IMR-90 (cell line): Measurements from ENCODE around the gene DDAH2. TPM values are rescaled to one million over a fixed set of nuclear protein-coding genes. Genes with fewer than 3 reads are reported as not detected.

Experiments used
- ATAC-seq: fragments of 200-7000 bp; cut with Tn5 transposase; 2 replicates; pipeline ENCODE4 v1.9.1; 2020; ENCODE audit warnings: low read depth, mild to moderate bottlenecking, moderate library complexity
- BruUV-seq: library from RNA; stranded (reverse); fragments of 400-500 nt; replicated peaks from 2 replicates; lab custom pipeline; 2021; lab: Mats Ljungman, UMichigan
- CTCF ChIA-PET: fragments of 300-600 bp; formaldehyde crosslinking; extraction: SDS; loops from one replicate; lab custom pipeline; 2021; ENCODE audit warnings: antibody characterized with exemption; lab: Yijun Ruan, JAX
- POLR2A ChIA-PET: fragments of 300-600 bp; sonication (Branson Sonifier 250); formaldehyde crosslinking; loops from one replicate; lab custom pipeline; 2022; ENCODE audit warnings: antibody characterized with exemption; ENCODE audit not compliant: unreplicated experiment; lab: Charles Lee
- DNase-seq: peaks from one replicate; pipeline ENCODE4 v3.0.0; 2013
- H2AFZ ChIP-seq: replicated peaks from 2 replicates; pipeline ENCODE3; 2013; ENCODE audit warnings: low read length, mild to moderate bottlenecking; ENCODE audit not compliant: poor library complexity
- H2AK5ac ChIP-seq: 2 replicates; pipeline ENCODE4 v1.6.1; 2013; ENCODE audit warnings: low read depth, low read length, inconsistent platforms
- H2AK9ac ChIP-seq: replicated peaks from 2 replicates; pipeline ENCODE3; 2013; ENCODE audit warnings: mild to moderate bottlenecking, low read depth, low read length, moderate library complexity; ENCODE audit not compliant: poor library complexity
- H2BK120ac ChIP-seq: 2 replicates; pipeline ENCODE4 v1.6.1; 2013; ENCODE audit warnings: low read depth, low read length, inconsistent platforms
- H2BK15ac ChIP-seq: 3 replicates; pipeline ENCODE4 v1.6.1; 2013; ENCODE audit warnings: low read depth, low read length, inconsistent platforms
- H2BK20ac ChIP-seq: 2 replicates; pipeline ENCODE4 v1.6.1; 2013; ENCODE audit warnings: low read depth, mild to moderate bottlenecking, inconsistent platforms, low read length, moderate library complexity
- H2BK5ac ChIP-seq: 2 replicates; pipeline ENCODE4 v1.6.1; 2013; ENCODE audit warnings: mild to moderate bottlenecking, low read depth, low read length, inconsistent platforms; ENCODE audit not compliant: poor library complexity, severe bottlenecking
- H3K14ac ChIP-seq: replicated peaks from 2 replicates; pipeline ENCODE4 v1.6.1; 2013; ENCODE audit warnings: low read depth, low read length, inconsistent platforms
- H3K18ac ChIP-seq: 2 replicates; pipeline ENCODE4 v1.6.1; 2013; ENCODE audit warnings: low read depth, low read length, control low read depth
- H3K23ac ChIP-seq: 2 replicates; pipeline ENCODE4 v1.6.1; 2013; ENCODE audit warnings: low read depth, low read length, inconsistent platforms
- H3K27ac ChIP-seq: 2 replicates; pipeline ENCODE4 v1.5.1; 2013; ENCODE audit warnings: mild to moderate bottlenecking, control low read depth, low read length; ENCODE audit not compliant: insufficient read depth
- H3K27me3 ChIP-seq: 2 replicates; pipeline ENCODE4 v1.6.1; 2013; ENCODE audit warnings: low read length; ENCODE audit not compliant: control insufficient read depth, insufficient read depth
- H3K36me3 ChIP-seq: 2 replicates; pipeline ENCODE4 v1.6.1; 2013; ENCODE audit warnings: low read length, mixed read lengths; ENCODE audit not compliant: control insufficient read depth, insufficient read depth
- H3K4ac ChIP-seq: 2 replicates; pipeline ENCODE4 v1.6.1; 2013; ENCODE audit warnings: low read depth, low read length, inconsistent platforms
- H3K4me1 ChIP-seq: 2 replicates; pipeline ENCODE4 v1.6.1; 2013; ENCODE audit warnings: low read length, mixed read lengths; ENCODE audit not compliant: control insufficient read depth, insufficient read depth
- H3K4me2 ChIP-seq: 2 replicates; pipeline ENCODE4 v1.6.1; 2013; ENCODE audit warnings: low read depth, mild to moderate bottlenecking, control low read depth, low read length, moderate library complexity
- H3K4me3 ChIP-seq: 2 replicates; pipeline ENCODE4 v1.5.1; 2013; ENCODE audit warnings: low read depth, mild to moderate bottlenecking, control low read depth, low read length, moderate library complexity; ENCODE audit not compliant: insufficient read depth
- H3K56ac ChIP-seq: 2 replicates; pipeline ENCODE4 v1.6.1; 2013; ENCODE audit warnings: low read length, inconsistent platforms; ENCODE audit not compliant: insufficient read depth; ENCODE audit errors: extremely low read depth
- H3K79me1 ChIP-seq, 2 experiments: 2 replicates each; pipeline ENCODE4 v1.6.1; 2013; ENCODE audit warnings: low read length in 2 of 2, inconsistent platforms in 1 of 2, low read depth in 1 of 2
- H3K9ac ChIP-seq: 2 replicates; pipeline ENCODE4 v1.6.1; 2013; ENCODE audit warnings: low read depth, low read length, control low read depth
- H3K9me1 ChIP-seq: 2 replicates; pipeline ENCODE4 v1.6.1; 2013; ENCODE audit warnings: low read length, inconsistent platforms; ENCODE audit not compliant: insufficient read depth
- H3K9me3 ChIP-seq: 2 replicates; pipeline ENCODE4 v1.6.1; 2013; ENCODE audit warnings: low read length; ENCODE audit not compliant: control insufficient read depth, insufficient read depth
- H4K20me1 ChIP-seq: 2 replicates; pipeline ENCODE4 v1.6.1; 2013; ENCODE audit warnings: low read length, inconsistent platforms; ENCODE audit not compliant: insufficient read depth
- H4K5ac ChIP-seq: 2 replicates; pipeline ENCODE4 v1.6.1; 2013; ENCODE audit warnings: mild to moderate bottlenecking, low read depth, low read length, control low read depth
- H4K8ac ChIP-seq, 2 experiments: 2 replicates each; pipeline ENCODE4 v1.6.1; 2013; ENCODE audit warnings: low read depth in 2 of 2, low read length in 2 of 2, control low read depth in 1 of 2, inconsistent platforms in 1 of 2
- H4K91ac ChIP-seq: 2 replicates; pipeline ENCODE4 v1.6.1; 2013; ENCODE audit warnings: low read depth, low read length, inconsistent platforms; ENCODE audit not compliant: insufficient read depth
- CEBPB ChIP-seq: IDR thresholded peaks from 2 replicates; pipeline ENCODE4 v1.6.1; 2012; ENCODE audit warnings: low read depth, low read length, improper control_type of control experiment
- FOS ChIP-seq: fragments of 150-350 bp; IDR thresholded peaks from 2 replicates; pipeline ENCODE4 v1.6.1; 2016; ENCODE audit warnings: low read depth, low read length
- MAZ ChIP-seq: IDR thresholded peaks from 2 replicates; pipeline ENCODE4 v1.6.1; 2012; ENCODE audit warnings: low read depth, mild to moderate bottlenecking, low read length, improper control_type of control experiment, moderate library complexity, borderline replicate concordance
- MXI1 ChIP-seq: IDR thresholded peaks from 2 replicates; pipeline ENCODE4 v1.6.1; 2012; ENCODE audit warnings: low read depth, mild to moderate bottlenecking, low read length, moderate library complexity, borderline replicate concordance
- NFE2L2 ChIP-seq: fragments of 150-350 bp; IDR thresholded peaks from 2 replicates; pipeline ENCODE4 v1.6.1; 2016; ENCODE audit warnings: low read depth, mild to moderate bottlenecking, low read length
- POLR2A ChIP-seq: IDR thresholded peaks from 2 replicates; pipeline ENCODE4 v1.6.1; 2012; ENCODE audit warnings: mild to moderate bottlenecking, low read depth, low read length
- RAD21 ChIP-seq: IDR thresholded peaks from 2 replicates; pipeline ENCODE4 v1.6.1; 2012; ENCODE audit warnings: low read length, improper control_type of control experiment
- SMC3 ChIP-seq: fragments of 150-350 bp; IDR thresholded peaks from 2 replicates; pipeline ENCODE4 v1.6.1; 2016; ENCODE audit warnings: low read depth, mild to moderate bottlenecking, antibody characterized with exemption, low read length, moderate library complexity
- WGBS, 2 experiments: methylation state at CpG; one replicate each; pipeline versions ENCODE4 v1.1.5 to v1.1.7; 2013; ENCODE audit warnings: missing lambda C conversion rate in 2 of 2; ENCODE audit not compliant: insufficient read length in 1 of 2; ENCODE audit errors: extremely low coverage in 2 of 2; 5-methylcytosine and 5-hydroxymethylcytosine counted together
- dilution Hi-C: fragments of 300-500 bp; cut with HindIII; formaldehyde crosslinking; loops from one replicate; pipeline ENCODE4 v1.14.3; 2018; ENCODE audit warnings: low sequenced_read_pairs; ENCODE audit not compliant: unreplicated experiment
- in situ Hi-C: fragments of 300-500 bp; cut with MboI; formaldehyde crosslinking; loops from 3 replicates; pipeline ENCODE4 v1.14.3; 2019; ENCODE audit warnings: low sequenced_read_pairs, inconsistent platforms, mixed read lengths
- intact Hi-C: fragments of 100-400 bp; cut with micrococcal nuclease; formaldehyde crosslinking; loops from 2 replicates; pipeline ENCODE4 v1.10.0; 2022
- polyA plus RNA-seq, 3 experiments: library from polyadenylated mRNA; depleted of rRNA; stranded (reverse); fragments of >200 nt; gene quantifications; 2 replicates each; pipeline ENCODE4 v1.2.3, GENCODE V29; 2012; ENCODE audit warnings: low replicate concordance in 1 of 3
- total RNA-seq: library from RNA; depleted of rRNA; stranded (reverse); fragments of >200 nt; gene quantifications from 2 replicates; pipeline ENCODE4 v1.2.3, GENCODE V29; 2012
- TF ChIP-seq, protein P1 (sequence below): fragments of 150-350 bp; IDR thresholded peaks from 2 replicates; pipeline ENCODE4 v1.6.1; 2017; ENCODE audit warnings: mild to moderate bottlenecking, antibody characterized with exemption, low read length, low read depth
- TF ChIP-seq, protein P2 (sequence below): conservative IDR thresholded peaks from 2 replicates; pipeline ENCODE4 v1.5.1; 2012; ENCODE audit warnings: mild to moderate bottlenecking, low read depth, low read length, improper control_type of control experiment
- TF ChIP-seq, protein P3 (sequence below): fragments of 150-350 bp; IDR thresholded peaks from 2 replicates; pipeline ENCODE4 v1.6.1; 2016; ENCODE audit warnings: low read depth, mild to moderate bottlenecking, low read length, moderate library complexity, borderline replicate concordance

Gene DDAH2
- total and polyA plus RNA-seq, 2 of the 4 experiments (the other 2 are of a cell fraction): 40.7 to 57.9 TPM

DNA sequence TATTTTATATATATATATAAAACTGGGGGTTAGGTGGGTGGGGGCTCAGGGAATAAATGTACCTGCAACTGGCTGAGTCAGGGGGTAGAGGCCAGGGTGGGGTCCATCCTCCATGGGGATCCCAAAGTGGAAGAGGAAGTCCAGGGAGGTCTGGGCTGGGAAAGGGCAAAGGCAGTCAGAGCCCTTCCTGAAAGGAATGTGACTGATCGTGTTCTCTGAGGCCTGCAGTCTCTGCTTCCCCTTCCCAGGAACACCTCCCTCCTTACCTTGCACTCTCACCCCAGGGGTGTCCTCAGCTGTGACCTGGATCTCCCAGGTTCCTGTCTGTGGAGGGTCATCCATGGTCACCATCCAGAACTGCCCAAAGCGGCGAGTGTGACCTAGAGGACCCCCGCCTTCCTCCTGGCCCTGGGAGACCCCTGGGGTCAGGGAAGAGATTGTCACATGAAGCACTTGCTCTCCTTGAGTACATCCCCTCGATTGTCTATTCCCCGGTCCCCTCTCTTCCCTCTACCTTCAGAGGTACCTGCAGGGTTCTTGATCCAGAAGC, 38.1 kb upstream of the DDAH2 start:
- dilution Hi-C loops (no loop called here), in situ Hi-C loops (no loop called here), intact Hi-C loops (no loop called here)
- no peak overlapping the region for H4K5ac ChIP-seq
- TF ChIP-seq, protein P1, sequence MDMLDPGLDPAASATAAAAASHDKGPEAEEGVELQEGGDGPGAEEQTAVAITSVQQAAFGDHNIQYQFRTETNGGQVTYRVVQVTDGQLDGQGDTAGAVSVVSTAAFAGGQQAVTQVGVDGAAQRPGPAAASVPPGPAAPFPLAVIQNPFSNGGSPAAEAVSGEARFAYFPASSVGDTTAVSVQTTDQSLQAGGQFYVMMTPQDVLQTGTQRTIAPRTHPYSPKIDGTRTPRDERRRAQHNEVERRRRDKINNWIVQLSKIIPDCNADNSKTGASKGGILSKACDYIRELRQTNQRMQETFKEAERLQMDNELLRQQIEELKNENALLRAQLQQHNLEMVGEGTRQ: no peak
- TF ChIP-seq MXI1: no peak
- TF ChIP-seq SMC3: no peak
- no peak for TF ChIP-seq POLR2A
- TF ChIP-seq CEBPB: no peak
- TF ChIP-seq, protein P2, sequence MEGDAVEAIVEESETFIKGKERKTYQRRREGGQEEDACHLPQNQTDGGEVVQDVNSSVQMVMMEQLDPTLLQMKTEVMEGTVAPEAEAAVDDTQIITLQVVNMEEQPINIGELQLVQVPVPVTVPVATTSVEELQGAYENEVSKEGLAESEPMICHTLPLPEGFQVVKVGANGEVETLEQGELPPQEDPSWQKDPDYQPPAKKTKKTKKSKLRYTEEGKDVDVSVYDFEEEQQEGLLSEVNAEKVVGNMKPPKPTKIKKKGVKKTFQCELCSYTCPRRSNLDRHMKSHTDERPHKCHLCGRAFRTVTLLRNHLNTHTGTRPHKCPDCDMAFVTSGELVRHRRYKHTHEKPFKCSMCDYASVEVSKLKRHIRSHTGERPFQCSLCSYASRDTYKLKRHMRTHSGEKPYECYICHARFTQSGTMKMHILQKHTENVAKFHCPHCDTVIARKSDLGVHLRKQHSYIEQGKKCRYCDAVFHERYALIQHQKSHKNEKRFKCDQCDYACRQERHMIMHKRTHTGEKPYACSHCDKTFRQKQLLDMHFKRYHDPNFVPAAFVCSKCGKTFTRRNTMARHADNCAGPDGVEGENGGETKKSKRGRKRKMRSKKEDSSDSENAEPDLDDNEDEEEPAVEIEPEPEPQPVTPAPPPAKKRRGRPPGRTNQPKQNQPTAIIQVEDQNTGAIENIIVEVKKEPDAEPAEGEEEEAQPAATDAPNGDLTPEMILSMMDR: no peak
- TF ChIP-seq, protein P3, sequence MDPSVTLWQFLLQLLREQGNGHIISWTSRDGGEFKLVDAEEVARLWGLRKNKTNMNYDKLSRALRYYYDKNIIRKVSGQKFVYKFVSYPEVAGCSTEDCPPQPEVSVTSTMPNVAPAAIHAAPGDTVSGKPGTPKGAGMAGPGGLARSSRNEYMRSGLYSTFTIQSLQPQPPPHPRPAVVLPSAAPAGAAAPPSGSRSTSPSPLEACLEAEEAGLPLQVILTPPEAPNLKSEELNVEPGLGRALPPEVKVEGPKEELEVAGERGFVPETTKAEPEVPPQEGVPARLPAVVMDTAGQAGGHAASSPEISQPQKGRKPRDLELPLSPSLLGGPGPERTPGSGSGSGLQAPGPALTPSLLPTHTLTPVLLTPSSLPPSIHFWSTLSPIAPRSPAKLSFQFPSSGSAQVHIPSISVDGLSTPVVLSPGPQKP: no peak
- no peak for TF ChIP-seq MAZ
- no peak for TF ChIP-seq RAD21
- no peak for TF ChIP-seq NFE2L2
- no peak for TF ChIP-seq FOS
- no peaks in the 10 kb centered on the region for H3K36me3 ChIP-seq
- H3K4me2 ChIP-seq: no peak overlapping the region
- ATAC-seq: no peak
- no peak overlapping the region for H2BK120ac ChIP-seq
- H3K4me3 ChIP-seq: no peak overlapping the region
- H3K9ac ChIP-seq: no peak overlapping the region
- H3K4ac ChIP-seq: no peak overlapping the region
- no peak overlapping the region for H2AK5ac ChIP-seq
- H2AK9ac ChIP-seq: peak overlapping the region; percentile 70
- H2AFZ ChIP-seq: peak overlapping the region; percentile 72
- ChIA-PET CTCF (no interaction called here), POLR2A (no interaction called here)
- no peak overlapping the region for H2BK5ac ChIP-seq
- H4K8ac ChIP-seq: no peak overlapping the region
- no peaks in the 10 kb centered on the region for H4K20me1 ChIP-seq
- no CpG with 5 or more reads among the region's 6 CpGs for WGBS, 2 experiments
- H3K56ac ChIP-seq: no peak overlapping the region
- no TSS peak for BruUV-seq
- no peak overlapping the region for H4K91ac ChIP-seq
- H2BK20ac ChIP-seq: no peak overlapping the region
- no peaks in the 10 kb centered on the region for H3K79me1 ChIP-seq
- no peak overlapping the region for H3K27ac ChIP-seq
- peaks cover 9% of the 10 kb centered on the region for H3K9me1 ChIP-seq
- H2BK15ac ChIP-seq: no peak overlapping the region
- H3K23ac ChIP-seq: no peak overlapping the region
- peaks cover 4% of the 10 kb centered on the region for H3K4me1 ChIP-seq
- H3K27me3 ChIP-seq: no peaks in the 10 kb centered on the region
- no peaks in the 10 kb centered on the region for H3K9me3 ChIP-seq
- H3K18ac ChIP-seq: no peak overlapping the region
- DNase-seq: no peak
- H3K14ac ChIP-seq: no peak overlapping the region
